Measurements from ENCODE around the gene CUX1.
A peak's percentile ranks its signal among the peaks of the same experiment; 100 is the strongest.

CUX1 gene

GRCh38 chr7:101972627-101973026 is 155.2 kb downstream of the CUX1 start:
- peaks cover 84% of the 10 kb centered on the region for H3K4me1 ChIP-seq (ENCODE audit: control insufficient read depth, low read length)
- H3K9me3 ChIP-seq (ENCODE audit: control insufficient read depth, insufficient read depth, low read length): no peaks in the 10 kb centered on the region
- H3K9me2 ChIP-seq (replicated peaks; ENCODE audit: control insufficient read depth, low read length): no peaks in the 10 kb centered on the region
- no peak overlapping the region for H3K27ac ChIP-seq (ENCODE audit: low read depth, low read length)
- H3K4me3 ChIP-seq (ENCODE audit: low read length): no peak overlapping the region
- no peaks in the 10 kb centered on the region for H3K27me3 ChIP-seq (ENCODE audit: control insufficient read depth, low read length)
- peaks cover 23% of the 10 kb centered on the region for H3K36me3 ChIP-seq (ENCODE audit: control insufficient read depth, low read length)
- H3K79me2 ChIP-seq (ENCODE audit: control insufficient read depth, low read length): peaks cover 94% of the 10 kb centered on the region
- peaks cover 14% of the 10 kb centered on the region for H3F3A ChIP-seq (ENCODE audit: control insufficient read depth, insufficient read depth)
- TF ChIP-seq, protein P1, sequence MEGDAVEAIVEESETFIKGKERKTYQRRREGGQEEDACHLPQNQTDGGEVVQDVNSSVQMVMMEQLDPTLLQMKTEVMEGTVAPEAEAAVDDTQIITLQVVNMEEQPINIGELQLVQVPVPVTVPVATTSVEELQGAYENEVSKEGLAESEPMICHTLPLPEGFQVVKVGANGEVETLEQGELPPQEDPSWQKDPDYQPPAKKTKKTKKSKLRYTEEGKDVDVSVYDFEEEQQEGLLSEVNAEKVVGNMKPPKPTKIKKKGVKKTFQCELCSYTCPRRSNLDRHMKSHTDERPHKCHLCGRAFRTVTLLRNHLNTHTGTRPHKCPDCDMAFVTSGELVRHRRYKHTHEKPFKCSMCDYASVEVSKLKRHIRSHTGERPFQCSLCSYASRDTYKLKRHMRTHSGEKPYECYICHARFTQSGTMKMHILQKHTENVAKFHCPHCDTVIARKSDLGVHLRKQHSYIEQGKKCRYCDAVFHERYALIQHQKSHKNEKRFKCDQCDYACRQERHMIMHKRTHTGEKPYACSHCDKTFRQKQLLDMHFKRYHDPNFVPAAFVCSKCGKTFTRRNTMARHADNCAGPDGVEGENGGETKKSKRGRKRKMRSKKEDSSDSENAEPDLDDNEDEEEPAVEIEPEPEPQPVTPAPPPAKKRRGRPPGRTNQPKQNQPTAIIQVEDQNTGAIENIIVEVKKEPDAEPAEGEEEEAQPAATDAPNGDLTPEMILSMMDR (IDR thresholded peaks at IDR 0.05; ENCODE audit: low read depth, low read length, poor library complexity, severe bottlenecking): no peak
- no peak for TF ChIP-seq EZH2phosphoT487 (IDR thresholded peaks at IDR 0.05; ENCODE audit: borderline replicate concordance, low read length)
- 0 out of 2 replicates have a peak overlapping the region, but pooled peaks have one; percentile 27 for H3K4me2 ChIP-seq (ENCODE audit: low read length)
- 0 out of 2 replicates have a peak, but pooled peaks cover 3% of the 10 kb centered on the region for H4K20me1 ChIP-seq (ENCODE audit: control insufficient read depth, insufficient read depth, low read depth, low read length)

DNA sequence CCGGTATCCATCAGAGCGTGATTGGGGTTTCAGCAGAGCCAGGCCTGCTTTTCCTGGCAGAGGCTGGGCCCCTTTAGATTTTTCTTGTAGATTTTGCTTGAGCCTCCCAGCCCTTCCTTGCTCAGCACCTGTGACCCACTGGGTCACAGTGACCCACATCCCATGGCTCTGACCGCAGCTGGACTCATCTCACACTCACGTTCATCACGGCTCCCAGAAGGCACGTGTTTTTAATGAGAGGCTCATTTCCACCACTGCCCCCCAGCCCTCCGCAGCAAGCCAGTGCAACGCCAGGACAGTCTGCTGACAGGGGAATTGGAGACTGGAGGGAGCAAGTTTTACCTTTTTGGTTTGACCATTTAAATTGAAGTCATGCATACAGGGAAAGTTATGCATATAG is 155.7 kb downstream of the CUX1 start:
- peaks cover 94% of the 10 kb centered on the region for H3K79me2 ChIP-seq (ENCODE audit: control insufficient read depth, low read length)
- H3K36me3 ChIP-seq (ENCODE audit: control insufficient read depth, low read length): peaks cover 20% of the 10 kb centered on the region
- no peaks in the 10 kb centered on the region for H3K9me2 ChIP-seq (replicated peaks; ENCODE audit: control insufficient read depth, low read length)
- H3K9me3 ChIP-seq (ENCODE audit: control insufficient read depth, insufficient read depth, low read length): no peaks in the 10 kb centered on the region
- TF ChIP-seq, protein P1 (IDR thresholded peaks at IDR 0.05; ENCODE audit: low read depth, low read length, poor library complexity, severe bottlenecking): no peak
- TF ChIP-seq EZH2phosphoT487 (IDR thresholded peaks at IDR 0.05; ENCODE audit: borderline replicate concordance, low read length): no peak
- H4K20me1 ChIP-seq (ENCODE audit: control insufficient read depth, insufficient read depth, low read depth, low read length): 0 out of 2 replicates have a peak, but pooled peaks cover 3% of the 10 kb centered on the region
- no peak overlapping the region for H3K4me3 ChIP-seq (ENCODE audit: low read length)
- H3K27me3 ChIP-seq (ENCODE audit: control insufficient read depth, low read length): no peaks in the 10 kb centered on the region
- H3F3A ChIP-seq (ENCODE audit: control insufficient read depth, insufficient read depth): peaks cover 16% of the 10 kb centered on the region
- peaks cover 83% of the 10 kb centered on the region for H3K4me1 ChIP-seq (ENCODE audit: control insufficient read depth, low read length)
- no peak overlapping the region for H3K27ac ChIP-seq (ENCODE audit: low read depth, low read length)
- peak overlapping the region; percentile 27 for H3K4me2 ChIP-seq (ENCODE audit: low read length)

DNA sequence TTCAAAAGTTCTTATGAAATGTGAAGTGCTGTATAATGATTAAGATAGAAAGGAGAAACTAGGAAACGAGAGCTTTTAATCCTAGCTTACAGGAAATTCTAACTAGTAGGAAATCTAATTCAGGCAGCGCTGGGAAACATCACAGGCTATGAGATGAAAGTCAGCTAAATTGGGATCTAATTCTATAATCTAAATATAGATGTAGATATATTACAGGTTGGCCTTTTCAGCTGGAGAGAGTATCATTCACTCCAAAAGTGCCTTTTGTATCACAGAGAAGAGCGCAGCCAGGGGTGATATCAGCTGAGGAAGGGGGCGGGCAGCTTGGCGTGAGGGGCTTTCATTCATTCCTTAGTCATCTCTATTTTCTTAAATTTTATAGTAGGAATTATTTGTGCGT is 157.0 kb downstream of the CUX1 start:
- Histone ChIP-seq H3K4me2 (ENCODE audit: low read length) (peak overlapping the region; percentile 27), H3K9me2 (replicated peaks; ENCODE audit: control insufficient read depth, low read length) (no peaks in the 10 kb centered on the region), H3K79me2 (ENCODE audit: control insufficient read depth, low read length) (peaks cover 94% of the 10 kb centered on the region), H3K36me3 (ENCODE audit: control insufficient read depth, low read length) (peaks cover 20% of the 10 kb centered on the region), H3F3A (ENCODE audit: control insufficient read depth, insufficient read depth) (peaks cover 16% of the 10 kb centered on the region), H3K4me1 (ENCODE audit: control insufficient read depth, low read length) (peaks cover 83% of the 10 kb centered on the region), H3K9me3 (ENCODE audit: control insufficient read depth, insufficient read depth, low read length) (no peaks in the 10 kb centered on the region), H4K20me1 (ENCODE audit: control insufficient read depth, insufficient read depth, low read depth, low read length) (0 out of 2 replicates have a peak, but pooled peaks cover 3% of the 10 kb centered on the region), H3K27ac (ENCODE audit: low read depth, low read length) (peak overlapping the region; percentile 3; the same call in 1 of the 2 replicates), H3K4me3 (ENCODE audit: low read length) (no peak overlapping the region), H3K27me3 (ENCODE audit: control insufficient read depth, low read length) (no peaks in the 10 kb centered on the region)
- no peak for TF ChIP-seq EZH2phosphoT487 (IDR thresholded peaks at IDR 0.05; ENCODE audit: borderline replicate concordance, low read length)
- TF ChIP-seq, protein P1 (IDR thresholded peaks at IDR 0.05; ENCODE audit: low read depth, low read length, poor library complexity, severe bottlenecking): no peak
